T-helper 9 cell (primary cell): Measurements from ENCODE around the gene MYO18A.
A peak's percentile ranks its signal among the peaks of the same experiment; 100 is the strongest.
"Not testable (repeated sequence)": the region's sequence is repeated elsewhere in the genome, so short reads cannot be mapped to it uniquely, and the experiment has no call there.

Source experiments
- DNase-seq: peaks from one replicate; pipeline ENCODE4 v3.0.0-alpha.2; 2020
- total RNA-seq, 2 donors: gene quantifications; one replicate each; lab custom pipeline; 2026; lab: John Stamatoyannopoulos, UW

Gene MYO18A
- total RNA-seq: 168 to 222 reads per million in 2 donors

- DNase-seq: peak; percentile 72
Observed at GRCh38 chr17:29180034-29180787, at the start of gene MYO18A. Gene MYO18A (minus strand): TSS chr17:29180398. CDS start chr17:29166940, 13,458 bp downstream.

GRCh38 chr17:29225396-29225795 is 45.2 kb upstream of the MYO18A start:
- DNase-seq: no peak

DNA sequence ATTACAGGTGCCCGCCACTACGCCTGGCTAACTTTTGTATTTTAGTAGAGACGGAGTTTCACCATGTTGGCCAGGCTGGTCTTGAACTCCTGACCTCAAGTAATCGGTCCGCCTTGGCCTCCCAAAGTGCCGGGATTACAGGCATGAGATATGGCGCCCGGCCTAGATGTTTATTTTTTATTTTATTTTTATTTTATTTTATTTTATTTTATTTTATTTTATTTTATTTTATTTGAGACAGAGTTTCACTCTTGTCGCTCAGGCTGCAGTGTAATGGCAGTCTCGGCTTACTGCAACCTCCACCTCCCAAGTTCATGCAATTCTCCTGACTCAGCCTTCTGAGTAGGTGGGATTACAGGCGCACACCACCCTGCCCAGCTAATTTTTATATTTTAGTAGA is 41.1 kb upstream of the MYO18A start:
- DNase-seq: not testable (repeated sequence)

GRCh38 chr17:29219378-29220047 is 39.3 kb upstream of the MYO18A start:
- DNase-seq: peak; percentile 59

DNA sequence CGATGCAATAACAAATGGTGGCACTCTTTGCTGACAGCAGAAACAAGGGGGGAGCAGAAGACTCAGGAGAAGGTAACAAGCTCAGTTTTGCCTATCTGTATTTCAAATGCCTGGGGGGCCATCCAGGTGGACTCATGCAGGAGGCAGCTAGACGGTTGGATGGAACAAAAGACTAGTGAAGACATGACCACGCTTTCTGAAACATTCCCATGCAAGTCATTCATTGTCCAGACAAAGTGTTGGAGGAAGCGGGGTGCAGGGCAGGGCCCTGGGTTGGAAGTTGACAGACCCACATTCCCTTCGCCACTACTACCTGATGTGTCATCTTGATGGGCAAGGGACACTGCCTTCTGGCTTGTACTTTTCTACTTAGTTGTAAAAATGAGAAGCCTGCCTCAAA is 36.7 kb upstream of the MYO18A start:
- no peak for DNase-seq

DNA sequence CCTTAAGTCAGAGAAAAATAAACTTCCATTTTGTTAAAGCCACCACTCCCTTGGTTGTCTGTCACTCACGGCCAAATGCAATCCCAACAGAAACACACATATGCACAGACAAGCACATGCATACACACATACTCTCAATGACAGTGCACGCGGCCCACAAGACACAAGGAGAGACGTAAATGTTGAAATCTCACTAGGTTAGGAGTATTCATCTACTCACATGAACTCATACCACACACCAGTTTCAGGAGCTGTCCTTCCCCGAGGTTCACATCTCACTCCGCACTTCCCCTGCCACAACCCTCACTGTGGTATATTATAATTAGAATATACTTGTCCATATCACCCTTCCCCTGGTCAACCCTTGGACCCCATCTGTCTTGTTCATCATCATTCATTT is 36.0 kb upstream of the MYO18A start:
- no peak for DNase-seq

DNA sequence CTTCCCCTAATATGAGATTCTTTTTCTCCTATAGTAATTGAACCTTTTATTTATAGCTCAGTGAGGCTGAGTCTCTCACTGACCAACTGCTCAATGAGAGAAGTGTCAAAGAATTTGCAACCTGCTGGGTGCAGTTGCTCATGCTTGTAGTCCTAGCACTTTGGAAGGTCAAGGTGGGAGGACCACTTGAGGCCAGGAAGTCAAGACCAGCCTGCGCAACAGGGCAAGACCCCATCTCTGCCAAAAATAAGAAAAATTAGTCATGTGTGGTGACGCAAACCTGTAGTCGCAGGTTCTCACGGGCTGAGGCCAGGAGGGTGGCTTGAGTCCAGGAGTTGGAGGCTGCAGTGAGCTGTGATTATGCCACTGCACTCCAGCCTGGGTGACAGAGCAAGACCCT is 35.5 kb upstream of the MYO18A start:
- no peak for DNase-seq

GRCh38 chr17:29215174-29215573 is 35.0 kb upstream of the MYO18A start:
- DNase-seq: no peak

- DNase-seq: no peak
Observed at GRCh38 chr17:29214215-29215146, 34.3 kb upstream of the MYO18A start.

- no peak for DNase-seq
Observed at GRCh38 chr17:29212681-29213121, 32.5 kb upstream of the MYO18A start.

DNA sequence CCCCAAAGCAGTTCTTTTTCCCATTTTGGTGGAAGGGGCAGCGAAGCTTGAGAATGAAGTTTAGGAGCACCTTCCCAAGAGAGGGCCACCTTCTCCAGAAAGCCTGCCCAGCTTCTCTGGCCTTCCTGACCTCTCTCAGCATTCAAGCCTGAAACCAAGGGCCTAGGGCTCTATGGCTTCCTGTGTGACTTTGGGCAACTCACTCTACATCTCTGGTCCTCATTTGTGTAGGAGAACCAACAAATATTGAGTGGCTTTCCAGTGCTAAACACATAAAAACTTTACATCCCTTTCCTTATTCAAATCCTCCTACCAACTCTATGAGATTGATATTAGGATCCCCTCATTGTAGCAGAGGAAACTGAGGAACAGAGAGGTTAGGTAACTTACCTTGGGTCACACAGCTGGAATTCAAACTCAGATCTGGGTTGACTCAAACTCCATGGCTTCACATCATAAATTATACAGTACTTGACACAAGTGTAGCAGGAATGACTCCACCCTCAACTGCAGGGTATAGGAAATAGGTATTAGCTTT is 32.0 kb upstream of the MYO18A start:
- DNase-seq: no peak

- DNase-seq: no peak
Observed at GRCh38 chr17:29210879-29211278, 30.7 kb upstream of the MYO18A start.

DNA sequence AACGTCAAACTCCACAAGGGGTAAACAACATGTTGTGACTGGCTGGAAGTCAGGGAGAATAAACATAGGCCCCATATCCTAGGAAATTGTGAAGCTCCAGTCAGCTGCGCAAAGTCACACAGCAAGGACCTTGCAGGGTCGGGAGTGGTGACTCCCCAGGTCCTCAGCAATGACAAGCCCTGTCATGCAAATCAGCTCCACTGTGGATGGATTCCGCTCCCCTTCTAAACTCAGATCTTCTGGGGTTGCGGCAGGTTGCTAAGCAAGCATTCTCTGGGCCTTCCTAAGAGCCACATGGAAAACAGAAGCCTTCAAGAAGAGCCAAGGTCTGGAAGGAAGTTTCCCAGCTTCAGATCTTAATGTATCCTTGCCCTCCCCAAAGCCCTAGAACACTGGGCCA is 28.9 kb upstream of the MYO18A start:
- no peak for DNase-seq

- DNase-seq: no peak
Observed at GRCh38 chr17:29207975-29208374, 27.8 kb upstream of the MYO18A start.

GRCh38 chr17:29205047-29205446 is 24.8 kb upstream of the MYO18A start:
- no peak for DNase-seq

DNA sequence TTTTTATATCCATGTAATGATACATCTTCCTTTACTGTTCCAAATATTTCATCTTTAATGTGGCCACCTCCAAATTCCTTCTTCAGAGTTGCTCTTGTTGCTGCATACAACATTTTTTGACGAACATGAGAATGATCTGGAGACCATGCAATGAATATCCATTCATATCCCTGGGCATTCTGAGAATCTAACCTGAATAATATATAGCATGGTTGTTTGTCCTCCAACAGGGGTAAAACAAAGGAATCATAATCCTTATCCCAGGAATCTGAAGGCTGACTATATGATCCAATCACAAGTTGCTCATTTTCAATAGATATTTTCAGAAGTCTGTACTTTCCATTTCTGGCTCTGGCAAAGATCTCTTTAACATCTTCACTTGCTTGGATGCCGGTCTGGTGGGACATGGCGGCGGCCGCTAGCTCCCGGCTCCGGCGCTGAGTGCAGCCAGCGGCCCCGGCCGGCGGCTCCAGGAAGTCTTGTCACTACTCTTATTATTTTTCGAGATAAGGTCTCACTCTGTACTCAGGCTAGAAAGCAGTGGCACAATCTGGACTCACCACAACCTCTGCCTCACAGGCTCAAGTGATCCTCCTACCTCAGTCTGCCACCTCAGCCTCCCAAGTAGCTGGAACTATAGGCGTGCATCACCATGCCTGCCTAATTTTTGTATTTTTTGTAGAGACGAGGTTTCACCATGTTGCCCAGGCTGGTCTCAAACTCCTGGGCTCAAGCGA is 24.0 kb upstream of the MYO18A start:
- not testable (repeated sequence) for DNase-seq

GRCh38 chr17:29197516-29198272 is 17.5 kb upstream of the MYO18A start:
- DNase-seq: no peak

DNA sequence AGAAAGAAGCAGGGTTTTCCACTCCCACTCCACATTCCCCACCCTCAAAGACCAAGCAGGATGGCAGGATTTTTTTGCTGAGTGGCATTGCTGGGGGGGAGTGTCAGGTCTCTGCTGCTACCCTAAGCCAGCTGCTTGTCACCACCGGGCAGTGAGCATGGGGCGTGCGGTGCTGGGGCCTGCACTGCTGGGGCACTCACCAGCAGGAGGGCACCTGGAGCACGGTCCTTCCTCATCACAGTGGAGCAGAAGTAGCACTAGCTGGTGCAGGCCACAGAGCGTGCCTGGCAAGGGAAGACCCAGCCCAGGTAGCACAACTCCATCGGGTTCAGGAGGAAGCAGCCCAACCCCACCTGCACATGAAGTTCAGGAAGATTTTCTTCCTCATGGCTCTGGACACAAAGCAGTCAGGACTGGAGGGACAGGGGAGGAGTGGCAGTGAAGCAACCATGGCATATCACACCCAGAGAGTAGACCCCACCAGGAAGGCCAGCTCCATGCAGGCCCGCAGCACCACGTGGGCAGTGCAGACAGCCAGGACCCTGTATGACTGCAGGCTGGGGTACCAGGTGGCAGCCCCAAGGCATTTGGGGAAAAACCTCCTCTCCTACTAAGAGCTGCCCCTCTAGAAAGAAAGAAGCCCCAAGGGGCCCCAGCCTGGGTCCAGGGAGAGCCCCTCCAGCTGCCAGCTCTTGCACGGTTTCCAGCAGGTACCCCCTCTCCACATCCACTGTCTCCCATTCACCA is 16.7 kb upstream of the MYO18A start:
- no peak for DNase-seq

DNA sequence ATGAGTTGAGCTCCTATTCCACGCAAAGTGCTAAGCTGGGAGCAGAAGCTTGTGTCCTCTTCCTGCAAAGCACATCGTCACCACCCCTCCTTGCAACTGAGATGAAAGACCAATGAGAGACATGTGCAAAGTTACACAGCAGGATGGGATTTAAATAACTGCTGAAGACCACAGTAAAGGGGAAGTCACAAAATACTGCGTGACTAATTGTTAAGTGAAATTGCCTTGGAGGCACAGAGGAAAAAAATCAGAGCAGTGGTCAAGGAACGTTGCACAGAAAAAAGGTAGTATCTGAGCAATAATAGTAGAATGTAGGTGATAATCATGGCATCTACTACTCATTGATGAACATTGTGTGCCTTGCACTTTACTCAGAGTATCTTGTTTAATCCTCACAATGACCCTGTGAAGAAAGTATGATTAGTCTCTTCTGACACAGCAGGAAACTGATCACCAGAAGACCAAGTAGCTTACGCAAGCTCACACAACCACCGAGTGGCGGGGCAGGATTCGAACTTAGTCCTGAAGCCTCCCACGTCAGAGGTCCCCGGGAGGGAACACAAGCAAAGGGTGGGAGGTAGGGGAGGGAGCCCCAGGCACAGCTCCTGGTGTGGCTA is 15.4 kb upstream of the MYO18A start:
- DNase-seq: no peak

- no peak for DNase-seq
Observed at GRCh38 chr17:29194669-29195068, 14.5 kb upstream of the MYO18A start.
